Omental fat pad (tissue), 4 donors: ENCODE measurements around the gene RND2. TPM values are rescaled to one million over a fixed set of nuclear protein-coding genes. Genes with fewer than 3 reads are reported as not detected.

Source experiments
- ATAC-seq: fragments of 150-250 bp; one replicate; pipeline ENCODE4 v1.9.1; 2016; ENCODE audit warnings: mild to moderate bottlenecking, moderate library complexity; ENCODE audit not compliant: low FRiP score
- DNase-seq: peaks from one replicate; pipeline ENCODE4 v3.0.0-alpha.2; 2019; ENCODE audit warnings: low spot score
- CTCF ChIP-seq, 3 donors: fragments of 450-650 bp; IDR thresholded peaks; one replicate each; pipeline ENCODE4 v1.5.1; 2016 to 2017; ENCODE audit warnings: antibody characterized with exemption in 3 of 3, mild to moderate bottlenecking in 3 of 3, moderate library complexity in 2 of 3
- total RNA-seq, 4 donors: library from RNA; depleted of rRNA; stranded (reverse); fragments of >200 nt; gene quantifications; one replicate each; pipeline ENCODE4 v1.1.0, GENCODE V29; 2016

The RND2 gene
- total RNA-seq, 4 donors from 2014 or later: 0.25 to 1.1 (median 0.64) TPM

GRCh38 chr17:43011728-43012472, 13.1 kb upstream of the RND2 start:
- DNase-seq (no peak), ATAC-seq (no peak)
- TF ChIP-seq CTCF (IDR thresholded peaks at IDR 0.05): no peak

- ATAC-seq (no peak), DNase-seq (no peak)
- no peak for TF ChIP-seq CTCF (IDR thresholded peaks at IDR 0.05)
Observed at GRCh38 chr17:43013296-43013695, 11.7 kb upstream of the RND2 start.

DNA sequence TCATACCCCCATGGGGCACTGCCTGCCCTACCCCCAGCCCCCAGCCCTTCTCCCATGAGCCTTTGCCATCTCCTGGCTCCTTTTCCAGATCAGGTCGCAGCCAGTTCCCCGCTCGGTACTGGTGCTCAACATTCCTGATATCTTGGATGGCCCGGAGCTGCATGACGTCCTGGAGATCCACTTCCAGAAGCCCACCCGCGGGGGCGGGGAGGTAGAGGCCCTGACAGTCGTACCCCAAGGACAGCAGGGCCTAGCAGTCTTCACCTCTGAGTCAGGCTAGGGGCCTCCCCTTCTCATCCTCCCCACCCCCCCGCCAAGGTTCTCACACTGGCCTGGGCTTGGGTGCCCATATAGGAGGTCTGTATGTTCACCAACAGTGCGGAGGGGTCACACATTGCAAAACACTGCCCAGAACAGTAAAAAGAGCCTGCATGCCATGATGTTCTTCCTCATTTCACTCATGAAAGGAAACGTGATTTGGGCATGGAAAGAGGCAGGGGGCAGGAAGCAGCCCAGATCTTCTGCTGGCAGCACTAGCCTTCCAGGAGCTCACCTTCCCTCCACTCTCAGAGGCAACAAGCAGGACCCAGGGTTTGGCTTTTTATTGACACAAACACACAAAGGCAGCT, 10.9 kb upstream of the RND2 start:
- DNase-seq (no peak), ATAC-seq (no peak)
- TF ChIP-seq CTCF (IDR thresholded peaks at IDR 0.05): no peak

DNA sequence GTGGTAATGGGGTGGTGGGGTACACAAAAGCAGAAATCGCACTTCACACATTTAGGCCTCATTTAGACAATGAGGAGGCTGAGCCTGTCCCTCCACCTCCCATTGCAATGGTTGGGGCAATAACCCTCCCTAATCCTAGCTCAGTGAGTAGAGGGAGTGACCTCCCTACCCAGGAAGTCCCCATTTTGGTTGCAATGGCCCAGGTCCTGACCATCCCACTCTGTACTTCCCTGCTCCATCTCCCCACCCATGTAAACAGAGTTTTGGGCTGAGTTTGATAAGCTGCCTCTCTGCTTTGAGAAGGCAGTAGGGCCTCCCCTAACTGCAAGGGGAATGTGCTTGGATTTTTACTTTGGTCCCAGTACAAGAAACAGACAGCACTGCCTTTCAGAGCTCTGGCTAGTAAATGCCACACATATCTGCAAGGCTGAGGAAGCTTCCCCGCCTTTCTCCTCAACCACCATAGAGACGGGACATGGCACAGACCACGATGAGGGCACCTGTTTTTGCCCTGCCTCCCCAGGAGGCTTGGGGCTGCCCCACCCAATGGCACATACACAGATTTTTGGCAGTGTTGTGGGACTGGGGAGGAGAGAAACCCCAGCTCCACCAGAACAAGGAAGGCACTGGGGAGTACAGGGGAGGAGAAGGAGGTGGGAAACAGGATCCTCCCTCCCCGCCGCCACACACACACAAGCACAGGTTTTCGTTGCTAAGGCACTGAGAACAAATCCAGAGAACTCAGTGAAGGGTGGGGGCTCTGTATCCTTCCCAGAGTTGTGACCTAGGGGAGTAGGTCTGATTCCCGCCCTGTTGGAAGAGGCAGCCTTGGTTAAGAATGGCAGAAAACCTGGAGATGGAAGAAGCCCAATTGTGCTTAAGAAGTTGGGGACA, 10.1 kb upstream of the RND2 start:
- ATAC-seq: peak; percentile 5
- no peak for TF ChIP-seq CTCF (IDR thresholded peaks at IDR 0.05)
- no peak for DNase-seq

DNA sequence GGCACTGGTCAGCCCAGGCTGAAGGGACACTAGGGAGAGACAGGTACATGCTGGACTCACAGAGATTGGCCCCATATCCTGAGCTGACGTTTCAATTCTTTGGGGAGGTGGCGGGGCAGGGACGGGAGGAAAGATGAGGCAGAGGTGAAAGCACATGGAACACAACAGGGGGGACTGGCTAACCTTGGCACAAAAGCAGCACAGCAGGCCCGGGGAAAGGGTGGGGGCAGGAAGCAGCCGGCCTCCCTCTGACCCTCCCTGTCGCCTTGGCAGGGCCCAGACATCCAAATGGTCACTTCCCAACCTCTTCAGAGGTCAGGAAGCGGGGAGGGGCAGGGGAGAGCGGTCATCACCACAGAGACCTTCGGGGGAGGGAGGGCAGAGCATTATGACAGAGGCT, 9.5 kb upstream of the RND2 start:
- ATAC-seq (peak; percentile 46), DNase-seq (no peak)
- TF ChIP-seq CTCF (IDR thresholded peaks at IDR 0.05): no peak

- DNase-seq: no peak
- ATAC-seq: no peak
- TF ChIP-seq CTCF (IDR thresholded peaks at IDR 0.05): no peak
Observed at GRCh38 chr17:43016216-43016615, 8.8 kb upstream of the RND2 start.
